ENCODE data around the gene CRMP1.

Gene CRMP1

GRCh38 chr4:5790546-5790857 is 102.4 kb downstream of the CRMP1 start:
- DNase-seq: no peak

GRCh38 chr4:5789141-5789540 is 103.7 kb downstream of the CRMP1 start:
- DNase-seq: no peak

- no peak for DNase-seq
These were observed 104.7 kb downstream of the CRMP1 start for GRCh38 chr4:5788144-5788543.

GRCh38 chr4:5787311-5787710 is 105.6 kb downstream of the CRMP1 start:
- DNase-seq: no peak

GRCh38 chr4:5785806-5786680 is 106.8 kb downstream of the CRMP1 start:
- DNase-seq: no peak

GRCh38 chr4:5784960-5785611 is 107.8 kb downstream of the CRMP1 start:
- DNase-seq: no peak

GRCh38 chr4:5784021-5784420 is 108.9 kb downstream of the CRMP1 start:
- DNase-seq: no peak

GRCh38 chr4:5783486-5783885 is 109.4 kb downstream of the CRMP1 start:
- DNase-seq: no peak

- DNase-seq: no peak
These were observed 109.9 kb downstream of the CRMP1 start for GRCh38 chr4:5782829-5783476.

- no peak for DNase-seq
These were observed 111.2 kb downstream of the CRMP1 start for GRCh38 chr4:5781691-5782090.

- no peak for DNase-seq
These were observed 111.9 kb downstream of the CRMP1 start for GRCh38 chr4:5780831-5781480.

GRCh38 chr4:5776510-5776909 is 116.4 kb downstream of the CRMP1 start:
- no peak for DNase-seq

- DNase-seq: no peak
These were observed 118.4 kb downstream of the CRMP1 start for GRCh38 chr4:5774416-5775036.

- no peak for DNase-seq
These were observed 119.7 kb downstream of the CRMP1 start for GRCh38 chr4:5773271-5773555.

GRCh38 chr4:5772528-5773270 is 120.2 kb downstream of the CRMP1 start:
- no peak for DNase-seq

Measured in NCI-H446 (cell line).